AG08395 (cell line): ENCODE measurements around the gene AGPS.

ENCODE experiments used
- DNase-seq: peaks from one replicate; pipeline ENCODE4 v3.0.0; 2012; ENCODE audit warnings: mixed read lengths, low spot score

The AGPS gene

DNA sequence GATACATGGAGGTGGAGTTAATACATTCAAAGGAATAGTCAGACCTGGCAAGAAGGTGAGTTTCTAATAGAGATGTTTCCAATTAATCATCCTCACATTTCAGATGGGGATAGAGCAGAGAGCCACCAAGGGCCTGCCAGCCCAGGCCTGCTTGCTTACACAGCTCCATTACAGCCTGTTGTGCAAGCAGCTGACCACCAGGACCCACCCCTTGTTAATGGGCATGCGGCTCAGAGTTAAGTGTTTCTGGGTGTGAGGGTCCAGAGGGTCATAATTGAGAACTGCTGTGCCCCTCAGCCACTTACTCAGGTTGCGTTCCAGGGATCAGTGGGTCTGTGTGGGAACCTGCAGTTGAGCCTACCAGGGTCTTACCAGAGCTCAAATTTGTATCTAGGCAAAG is 199.8 kb downstream of the AGPS start:
- no peak for DNase-seq

DNA sequence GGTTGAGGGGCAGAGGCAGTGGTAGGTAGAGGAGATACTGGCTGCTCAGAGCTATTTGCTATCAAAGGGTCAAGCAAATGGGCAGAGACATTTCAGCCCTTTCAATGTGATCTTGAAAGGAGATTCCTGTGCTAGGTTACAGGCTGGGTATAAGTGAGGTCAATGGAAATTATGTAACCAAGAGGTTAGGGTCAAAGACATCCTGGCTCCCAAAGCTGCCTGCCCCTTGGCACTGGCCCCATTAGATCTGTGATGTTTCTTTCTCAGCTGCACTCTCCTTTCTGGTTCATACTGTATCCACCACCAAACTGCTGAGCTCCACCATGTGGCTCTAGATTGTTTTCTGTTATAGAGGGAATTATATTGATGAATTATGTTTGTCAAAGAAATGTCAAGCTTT is 200.4 kb downstream of the AGPS start:
- DNase-seq, result no peak

DNA sequence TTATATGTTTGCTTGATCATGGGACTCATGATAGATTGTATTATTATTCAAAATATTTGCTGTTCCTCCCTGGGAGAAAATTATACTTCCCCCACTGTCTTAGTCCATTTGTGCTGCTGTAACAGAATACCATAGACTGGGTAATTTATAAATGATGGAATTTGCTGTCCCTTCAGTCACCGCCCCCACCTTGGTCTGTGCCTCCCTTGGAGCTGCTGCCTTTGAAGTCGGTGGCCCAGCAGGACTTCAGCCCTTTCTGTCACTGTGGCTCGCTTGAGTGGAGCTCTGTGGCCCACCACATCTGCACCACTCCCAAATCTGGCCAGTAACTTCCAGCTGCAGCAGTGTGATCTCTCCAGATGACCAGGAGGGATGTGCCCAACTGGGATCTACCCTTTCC is 200.8 kb downstream of the AGPS start:
- DNase-seq, result no peak
